Measurements from ENCODE around the gene BCL2L1.
"Not testable (repeated sequence)": the region's sequence is repeated elsewhere in the genome, so short reads cannot be mapped to it uniquely, and the experiment has no call there.

Gene BCL2L1

GRCh38 chr20:31674895-31675827 is 47.5 kb downstream of the BCL2L1 start:
- DNase-seq (ENCODE audit: low read depth) = peak; percentile 57

GRCh38 chr20:31673943-31674463 is 48.7 kb downstream of the BCL2L1 start:
- no peak for DNase-seq (ENCODE audit: low read depth)

GRCh38 chr20:31673435-31673834 is 49.2 kb downstream of the BCL2L1 start:
- DNase-seq (ENCODE audit: low read depth) = no peak

GRCh38 chr20:31671324-31671723 is 51.3 kb downstream of the BCL2L1 start:
- no peak for DNase-seq (ENCODE audit: low read depth)

GRCh38 chr20:31670371-31671228 is 52.1 kb downstream of the BCL2L1 start:
- no peak for DNase-seq (ENCODE audit: low read depth)

GRCh38 chr20:31669876-31670275 is 52.8 kb downstream of the BCL2L1 start:
- no peak for DNase-seq (ENCODE audit: low read depth)

- not testable (repeated sequence) for DNase-seq (ENCODE audit: low read depth)
Observed at GRCh38 chr20:31668944-31669343, 53.7 kb downstream of the BCL2L1 start.

GRCh38 chr20:31667315-31668285 is 55.1 kb downstream of the BCL2L1 start:
- DNase-seq (ENCODE audit: low read depth) = no peak

GRCh38 chr20:31666258-31667042 is 56.2 kb downstream of the BCL2L1 start:
- no peak for DNase-seq (ENCODE audit: low read depth)

GRCh38 chr20:31665753-31666152 is 56.9 kb downstream of the BCL2L1 start:
- no peak for DNase-seq (ENCODE audit: low read depth)

GRCh38 chr20:31664696-31665354 is 57.8 kb downstream of the BCL2L1 start:
- DNase-seq (ENCODE audit: low read depth) = no peak

GRCh38 chr20:31663838-31664695 is 58.6 kb downstream of the BCL2L1 start:
- DNase-seq (ENCODE audit: low read depth) = no peak

GRCh38 chr20:31663524-31663837 is 59.2 kb downstream of the BCL2L1 start:
- DNase-seq (ENCODE audit: low read depth) = no peak

- no peak for DNase-seq (ENCODE audit: low read depth)
Observed at GRCh38 chr20:31662372-31662854, 60.3 kb downstream of the BCL2L1 start.

GRCh38 chr20:31661625-31662371 is 60.9 kb downstream of the BCL2L1 start:
- DNase-seq (ENCODE audit: low read depth) = no peak

GRCh38 chr20:31654534-31654933 is 68.1 kb downstream of the BCL2L1 start:
- DNase-seq (ENCODE audit: low read depth) = no peak

- no peak for DNase-seq (ENCODE audit: low read depth)
Observed at GRCh38 chr20:31653561-31653960, 69.1 kb downstream of the BCL2L1 start.

GRCh38 chr20:31652917-31653396 is 69.7 kb downstream of the BCL2L1 start:
- peak; percentile 47 for DNase-seq (ENCODE audit: low read depth)

All from GM04503 (cell line).